Measurements from ENCODE around the gene ERGIC1. TPM values are rescaled to one million over a fixed set of nuclear protein-coding genes. Genes with fewer than 3 reads are reported as not detected.

Gene ERGIC1
- total and polyA plus RNA-seq, 2 of the 13 experiments (the other 11 are each of a cell fraction or from before 2014, with no cell fraction given), result 78.5 to 184 TPM

GRCh38 chr5:172837640-172838039, 3.6 kb downstream of the ERGIC1 start:
- no peak overlapping the region for H2AFZ ChIP-seq (ENCODE audit: low read length)
- intact Hi-C loops (cut with micrococcal nuclease; ENCODE audit: unreplicated experiment), result no loop called here
- no peaks in the 10 kb centered on the region for H3K9me3 ChIP-seq (ENCODE audit: low read length)
- no TSS peak for BruUV-seq (replicated peaks)
- no peak for DNase-seq (ENCODE audit: low spot score)
- H3K4me3 ChIP-seq (replicated peaks in 1 of 3; ENCODE audit: insufficient read depth in 1 of 3, low read depth in 2 of 3, low read length in 3 of 3), result no peak overlapping the region
- no peak for ATAC-seq
- H3K4me1 ChIP-seq (ENCODE audit: insufficient read depth, low read length), result peaks cover 52% of the 10 kb centered on the region
- no peak overlapping the region for H3K27ac ChIP-seq (ENCODE audit: extremely low read length, insufficient read depth, low read length)
- POLR2A ChIA-PET, result interaction anchor here (1.2 to 2.2 kb wide), 3 partner anchors 12 to 43 kb away, joined by 5 to 8 read pairs (median 7); no protein-coding TSS in a partner anchor
- CTCF ChIA-PET (ENCODE audit: low intra/inter-chr PET ratio, low total read pairs), result no interaction called here
- WGBS (ENCODE audit: low lambda C conversion rate), result 97% methylated on average over 6 of the region's 7 CpGs
- H3K4me2 ChIP-seq (ENCODE audit: low read depth, low read length), result no peak overlapping the region
- FAIRE-seq, result no peak
- H3K9ac ChIP-seq (ENCODE audit: insufficient read depth, low read depth, low read length), result no peak overlapping the region
- H3K36me3 ChIP-seq (replicated peaks in 1 of 2; ENCODE audit: control insufficient read depth in 1 of 2, insufficient read depth in 2 of 2, low read length in 2 of 2), result peaks cover 2 to 11% of the 10 kb centered on the region in 2 experiments
- peaks cover 14% of the 10 kb centered on the region; the same call in 1 of the 2 replicates for H4K20me1 ChIP-seq (ENCODE audit: insufficient read depth, low read length)
- peaks cover 74% of the 10 kb centered on the region for H3K79me2 ChIP-seq (ENCODE audit: insufficient read depth, low read length)
- no peaks in the 10 kb centered on the region; a peak in 1 of 5 replicates for H3K27me3 ChIP-seq (ENCODE audit: control insufficient read depth in 1 of 2, insufficient read depth in 2 of 2, low read length in 2 of 2)
- in situ Hi-C loops (cut with HindIII; ENCODE audit: extremely low pct_ligation_motif_present, low pct_unique_long_range_greater_than_20kb), result no loop called here
- TF ChIP-seq ZBTB10 (CRISPR knock-in tag; IDR thresholded peaks at IDR 0.05; ENCODE audit: borderline replicate concordance) (no peak), ZNF282 (IDR thresholded peaks at IDR 0.05; ENCODE audit: partially characterized antibody) (no peak), NR3C1 (CRISPR knock-in tag; IDR thresholded peaks at IDR 0.05) (no peak), HMGXB4 (CRISPR knock-in tag; IDR thresholded peaks at IDR 0.05; ENCODE audit: borderline replicate concordance in 1 of 2, low read depth in 1 of 2) (no peak), PHF5A (CRISPR knock-in tag; IDR thresholded peaks at IDR 0.05; ENCODE audit: low read depth, unreplicated experiment) (no peak), AGO2 (optimal IDR thresholded peaks at IDR 0.05; ENCODE audit: low read depth, low read length) (peak; percentile 25), GABPB1 (CRISPR knock-in tag; IDR thresholded peaks at IDR 0.05) (no peak), MAZ (IDR thresholded peaks at IDR 0.05; ENCODE audit: borderline replicate concordance, low read depth, low read length) (no peak), MAZ (CRISPR knock-in tag; IDR thresholded peaks at IDR 0.05; ENCODE audit: low read depth) (no peak), KAT7 (CRISPR knock-in tag; IDR thresholded peaks at IDR 0.05; ENCODE audit: borderline replicate concordance) (no peak), SIX1 (CRISPR knock-in tag; IDR thresholded peaks at IDR 0.05; ENCODE audit: borderline replicate concordance) (no peak), CC2D1A (CRISPR knock-in tag; IDR thresholded peaks at IDR 0.05) (no peak), SNAI1 (CRISPR knock-in tag; IDR thresholded peaks at IDR 0.05; ENCODE audit: borderline replicate concordance) (no peak), ZNF414 (CRISPR knock-in tag; IDR thresholded peaks at IDR 0.05) (no peak)
- TF ChIP-seq, protein P1, sequence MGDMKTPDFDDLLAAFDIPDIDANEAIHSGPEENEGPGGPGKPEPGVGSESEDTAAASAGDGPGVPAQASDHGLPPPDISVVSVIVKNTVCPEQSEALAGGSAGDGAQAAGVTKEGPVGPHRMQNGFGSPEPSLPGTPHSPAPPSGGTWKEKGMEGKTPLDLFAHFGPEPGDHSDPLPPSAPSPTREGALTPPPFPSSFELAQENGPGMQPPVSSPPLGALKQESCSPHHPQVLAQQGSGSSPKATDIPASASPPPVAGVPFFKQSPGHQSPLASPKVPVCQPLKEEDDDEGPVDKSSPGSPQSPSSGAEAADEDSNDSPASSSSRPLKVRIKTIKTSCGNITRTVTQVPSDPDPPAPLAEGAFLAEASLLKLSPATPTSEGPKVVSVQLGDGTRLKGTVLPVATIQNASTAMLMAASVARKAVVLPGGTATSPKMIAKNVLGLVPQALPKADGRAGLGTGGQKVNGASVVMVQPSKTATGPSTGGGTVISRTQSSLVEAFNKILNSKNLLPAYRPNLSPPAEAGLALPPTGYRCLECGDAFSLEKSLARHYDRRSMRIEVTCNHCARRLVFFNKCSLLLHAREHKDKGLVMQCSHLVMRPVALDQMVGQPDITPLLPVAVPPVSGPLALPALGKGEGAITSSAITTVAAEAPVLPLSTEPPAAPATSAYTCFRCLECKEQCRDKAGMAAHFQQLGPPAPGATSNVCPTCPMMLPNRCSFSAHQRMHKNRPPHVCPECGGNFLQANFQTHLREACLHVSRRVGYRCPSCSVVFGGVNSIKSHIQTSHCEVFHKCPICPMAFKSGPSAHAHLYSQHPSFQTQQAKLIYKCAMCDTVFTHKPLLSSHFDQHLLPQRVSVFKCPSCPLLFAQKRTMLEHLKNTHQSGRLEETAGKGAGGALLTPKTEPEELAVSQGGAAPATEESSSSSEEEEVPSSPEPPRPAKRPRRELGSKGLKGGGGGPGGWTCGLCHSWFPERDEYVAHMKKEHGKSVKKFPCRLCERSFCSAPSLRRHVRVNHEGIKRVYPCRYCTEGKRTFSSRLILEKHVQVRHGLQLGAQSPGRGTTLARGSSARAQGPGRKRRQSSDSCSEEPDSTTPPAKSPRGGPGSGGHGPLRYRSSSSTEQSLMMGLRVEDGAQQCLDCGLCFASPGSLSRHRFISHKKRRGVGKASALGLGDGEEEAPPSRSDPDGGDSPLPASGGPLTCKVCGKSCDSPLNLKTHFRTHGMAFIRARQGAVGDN (CRISPR knock-in tag; IDR thresholded peaks at IDR 0.05), result peak; percentile 30; the same call in 1 of the 2 replicates
